ENCODE results near the gene LTB4R2. TPM values are rescaled to one million over a fixed set of nuclear protein-coding genes. Genes with fewer than 3 reads are reported as not detected.

The LTB4R2 gene
- total and polyA plus RNA-seq, 2 experiments from 2014 or later = 0.40 to 12.6 TPM

DNA sequence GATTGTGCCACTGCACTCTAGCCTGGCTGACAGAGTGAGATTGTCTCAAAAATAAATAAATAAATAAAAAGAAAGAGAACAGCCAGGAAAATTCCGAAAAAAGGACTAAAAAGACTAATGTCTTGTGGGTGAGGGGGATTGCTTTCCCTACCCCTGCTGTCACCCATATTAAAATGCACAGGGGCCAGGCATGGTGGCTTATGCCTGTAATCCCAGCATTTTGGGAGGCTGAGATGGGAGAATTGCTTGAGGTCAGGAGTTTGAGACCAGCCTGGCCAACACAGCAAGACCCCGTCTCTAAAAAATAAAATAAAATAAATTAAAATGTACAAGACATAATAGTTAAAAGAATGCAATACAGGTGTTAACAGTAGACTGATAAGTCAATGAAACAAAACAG, 16.4 kb upstream of the LTB4R2 start:
- TF ChIP-seq STAT1 (IDR thresholded peaks at IDR 0.05; ENCODE audit: unreplicated experiment) (no peak), EZH2 (IDR thresholded peaks at IDR 0.05; ENCODE audit: low read depth, unreplicated experiment) (no peak), ZNF331 (CRISPR knock-in tag; IDR thresholded peaks at IDR 0.05; ENCODE audit: low read depth) (no peak), POLR2AphosphoS5 (IDR thresholded peaks at IDR 0.05; ENCODE audit: low read depth) (no peak), EZH2phosphoT487 (IDR thresholded peaks at IDR 0.05; ENCODE audit: unreplicated experiment) (no peak), CREB1 (CRISPR knock-in tag; IDR thresholded peaks at IDR 0.05; ENCODE audit: low read depth) (no peak), NANOG (IDR thresholded peaks at IDR 0.05; ENCODE audit: borderline replicate concordance) (no peak), JUNB (IDR thresholded peaks at IDR 0.05; ENCODE audit: unreplicated experiment) (no peak), ZNF114 (CRISPR knock-in tag; IDR thresholded peaks at IDR 0.05) (no peak)
- TF ChIP-seq, protein P1, sequence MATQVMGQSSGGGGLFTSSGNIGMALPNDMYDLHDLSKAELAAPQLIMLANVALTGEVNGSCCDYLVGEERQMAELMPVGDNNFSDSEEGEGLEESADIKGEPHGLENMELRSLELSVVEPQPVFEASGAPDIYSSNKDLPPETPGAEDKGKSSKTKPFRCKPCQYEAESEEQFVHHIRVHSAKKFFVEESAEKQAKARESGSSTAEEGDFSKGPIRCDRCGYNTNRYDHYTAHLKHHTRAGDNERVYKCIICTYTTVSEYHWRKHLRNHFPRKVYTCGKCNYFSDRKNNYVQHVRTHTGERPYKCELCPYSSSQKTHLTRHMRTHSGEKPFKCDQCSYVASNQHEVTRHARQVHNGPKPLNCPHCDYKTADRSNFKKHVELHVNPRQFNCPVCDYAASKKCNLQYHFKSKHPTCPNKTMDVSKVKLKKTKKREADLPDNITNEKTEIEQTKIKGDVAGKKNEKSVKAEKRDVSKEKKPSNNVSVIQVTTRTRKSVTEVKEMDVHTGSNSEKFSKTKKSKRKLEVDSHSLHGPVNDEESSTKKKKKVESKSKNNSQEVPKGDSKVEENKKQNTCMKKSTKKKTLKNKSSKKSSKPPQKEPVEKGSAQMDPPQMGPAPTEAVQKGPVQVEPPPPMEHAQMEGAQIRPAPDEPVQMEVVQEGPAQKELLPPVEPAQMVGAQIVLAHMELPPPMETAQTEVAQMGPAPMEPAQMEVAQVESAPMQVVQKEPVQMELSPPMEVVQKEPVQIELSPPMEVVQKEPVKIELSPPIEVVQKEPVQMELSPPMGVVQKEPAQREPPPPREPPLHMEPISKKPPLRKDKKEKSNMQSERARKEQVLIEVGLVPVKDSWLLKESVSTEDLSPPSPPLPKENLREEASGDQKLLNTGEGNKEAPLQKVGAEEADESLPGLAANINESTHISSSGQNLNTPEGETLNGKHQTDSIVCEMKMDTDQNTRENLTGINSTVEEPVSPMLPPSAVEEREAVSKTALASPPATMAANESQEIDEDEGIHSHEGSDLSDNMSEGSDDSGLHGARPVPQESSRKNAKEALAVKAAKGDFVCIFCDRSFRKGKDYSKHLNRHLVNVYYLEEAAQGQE (IDR thresholded peaks at IDR 0.05; ENCODE audit: unreplicated experiment) = no peak
- TF ChIP-seq, protein P2, sequence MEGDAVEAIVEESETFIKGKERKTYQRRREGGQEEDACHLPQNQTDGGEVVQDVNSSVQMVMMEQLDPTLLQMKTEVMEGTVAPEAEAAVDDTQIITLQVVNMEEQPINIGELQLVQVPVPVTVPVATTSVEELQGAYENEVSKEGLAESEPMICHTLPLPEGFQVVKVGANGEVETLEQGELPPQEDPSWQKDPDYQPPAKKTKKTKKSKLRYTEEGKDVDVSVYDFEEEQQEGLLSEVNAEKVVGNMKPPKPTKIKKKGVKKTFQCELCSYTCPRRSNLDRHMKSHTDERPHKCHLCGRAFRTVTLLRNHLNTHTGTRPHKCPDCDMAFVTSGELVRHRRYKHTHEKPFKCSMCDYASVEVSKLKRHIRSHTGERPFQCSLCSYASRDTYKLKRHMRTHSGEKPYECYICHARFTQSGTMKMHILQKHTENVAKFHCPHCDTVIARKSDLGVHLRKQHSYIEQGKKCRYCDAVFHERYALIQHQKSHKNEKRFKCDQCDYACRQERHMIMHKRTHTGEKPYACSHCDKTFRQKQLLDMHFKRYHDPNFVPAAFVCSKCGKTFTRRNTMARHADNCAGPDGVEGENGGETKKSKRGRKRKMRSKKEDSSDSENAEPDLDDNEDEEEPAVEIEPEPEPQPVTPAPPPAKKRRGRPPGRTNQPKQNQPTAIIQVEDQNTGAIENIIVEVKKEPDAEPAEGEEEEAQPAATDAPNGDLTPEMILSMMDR (conservative IDR thresholded peaks at IDR 0.05; ENCODE audit: low read depth in 2 of 2) = no peak
- TF ChIP-seq, protein P3, sequence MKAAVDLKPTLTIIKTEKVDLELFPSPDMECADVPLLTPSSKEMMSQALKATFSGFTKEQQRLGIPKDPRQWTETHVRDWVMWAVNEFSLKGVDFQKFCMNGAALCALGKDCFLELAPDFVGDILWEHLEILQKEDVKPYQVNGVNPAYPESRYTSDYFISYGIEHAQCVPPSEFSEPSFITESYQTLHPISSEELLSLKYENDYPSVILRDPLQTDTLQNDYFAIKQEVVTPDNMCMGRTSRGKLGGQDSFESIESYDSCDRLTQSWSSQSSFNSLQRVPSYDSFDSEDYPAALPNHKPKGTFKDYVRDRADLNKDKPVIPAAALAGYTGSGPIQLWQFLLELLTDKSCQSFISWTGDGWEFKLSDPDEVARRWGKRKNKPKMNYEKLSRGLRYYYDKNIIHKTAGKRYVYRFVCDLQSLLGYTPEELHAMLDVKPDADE (IDR thresholded peaks at IDR 0.05) = no peak
- TF ChIP-seq, protein P4, sequence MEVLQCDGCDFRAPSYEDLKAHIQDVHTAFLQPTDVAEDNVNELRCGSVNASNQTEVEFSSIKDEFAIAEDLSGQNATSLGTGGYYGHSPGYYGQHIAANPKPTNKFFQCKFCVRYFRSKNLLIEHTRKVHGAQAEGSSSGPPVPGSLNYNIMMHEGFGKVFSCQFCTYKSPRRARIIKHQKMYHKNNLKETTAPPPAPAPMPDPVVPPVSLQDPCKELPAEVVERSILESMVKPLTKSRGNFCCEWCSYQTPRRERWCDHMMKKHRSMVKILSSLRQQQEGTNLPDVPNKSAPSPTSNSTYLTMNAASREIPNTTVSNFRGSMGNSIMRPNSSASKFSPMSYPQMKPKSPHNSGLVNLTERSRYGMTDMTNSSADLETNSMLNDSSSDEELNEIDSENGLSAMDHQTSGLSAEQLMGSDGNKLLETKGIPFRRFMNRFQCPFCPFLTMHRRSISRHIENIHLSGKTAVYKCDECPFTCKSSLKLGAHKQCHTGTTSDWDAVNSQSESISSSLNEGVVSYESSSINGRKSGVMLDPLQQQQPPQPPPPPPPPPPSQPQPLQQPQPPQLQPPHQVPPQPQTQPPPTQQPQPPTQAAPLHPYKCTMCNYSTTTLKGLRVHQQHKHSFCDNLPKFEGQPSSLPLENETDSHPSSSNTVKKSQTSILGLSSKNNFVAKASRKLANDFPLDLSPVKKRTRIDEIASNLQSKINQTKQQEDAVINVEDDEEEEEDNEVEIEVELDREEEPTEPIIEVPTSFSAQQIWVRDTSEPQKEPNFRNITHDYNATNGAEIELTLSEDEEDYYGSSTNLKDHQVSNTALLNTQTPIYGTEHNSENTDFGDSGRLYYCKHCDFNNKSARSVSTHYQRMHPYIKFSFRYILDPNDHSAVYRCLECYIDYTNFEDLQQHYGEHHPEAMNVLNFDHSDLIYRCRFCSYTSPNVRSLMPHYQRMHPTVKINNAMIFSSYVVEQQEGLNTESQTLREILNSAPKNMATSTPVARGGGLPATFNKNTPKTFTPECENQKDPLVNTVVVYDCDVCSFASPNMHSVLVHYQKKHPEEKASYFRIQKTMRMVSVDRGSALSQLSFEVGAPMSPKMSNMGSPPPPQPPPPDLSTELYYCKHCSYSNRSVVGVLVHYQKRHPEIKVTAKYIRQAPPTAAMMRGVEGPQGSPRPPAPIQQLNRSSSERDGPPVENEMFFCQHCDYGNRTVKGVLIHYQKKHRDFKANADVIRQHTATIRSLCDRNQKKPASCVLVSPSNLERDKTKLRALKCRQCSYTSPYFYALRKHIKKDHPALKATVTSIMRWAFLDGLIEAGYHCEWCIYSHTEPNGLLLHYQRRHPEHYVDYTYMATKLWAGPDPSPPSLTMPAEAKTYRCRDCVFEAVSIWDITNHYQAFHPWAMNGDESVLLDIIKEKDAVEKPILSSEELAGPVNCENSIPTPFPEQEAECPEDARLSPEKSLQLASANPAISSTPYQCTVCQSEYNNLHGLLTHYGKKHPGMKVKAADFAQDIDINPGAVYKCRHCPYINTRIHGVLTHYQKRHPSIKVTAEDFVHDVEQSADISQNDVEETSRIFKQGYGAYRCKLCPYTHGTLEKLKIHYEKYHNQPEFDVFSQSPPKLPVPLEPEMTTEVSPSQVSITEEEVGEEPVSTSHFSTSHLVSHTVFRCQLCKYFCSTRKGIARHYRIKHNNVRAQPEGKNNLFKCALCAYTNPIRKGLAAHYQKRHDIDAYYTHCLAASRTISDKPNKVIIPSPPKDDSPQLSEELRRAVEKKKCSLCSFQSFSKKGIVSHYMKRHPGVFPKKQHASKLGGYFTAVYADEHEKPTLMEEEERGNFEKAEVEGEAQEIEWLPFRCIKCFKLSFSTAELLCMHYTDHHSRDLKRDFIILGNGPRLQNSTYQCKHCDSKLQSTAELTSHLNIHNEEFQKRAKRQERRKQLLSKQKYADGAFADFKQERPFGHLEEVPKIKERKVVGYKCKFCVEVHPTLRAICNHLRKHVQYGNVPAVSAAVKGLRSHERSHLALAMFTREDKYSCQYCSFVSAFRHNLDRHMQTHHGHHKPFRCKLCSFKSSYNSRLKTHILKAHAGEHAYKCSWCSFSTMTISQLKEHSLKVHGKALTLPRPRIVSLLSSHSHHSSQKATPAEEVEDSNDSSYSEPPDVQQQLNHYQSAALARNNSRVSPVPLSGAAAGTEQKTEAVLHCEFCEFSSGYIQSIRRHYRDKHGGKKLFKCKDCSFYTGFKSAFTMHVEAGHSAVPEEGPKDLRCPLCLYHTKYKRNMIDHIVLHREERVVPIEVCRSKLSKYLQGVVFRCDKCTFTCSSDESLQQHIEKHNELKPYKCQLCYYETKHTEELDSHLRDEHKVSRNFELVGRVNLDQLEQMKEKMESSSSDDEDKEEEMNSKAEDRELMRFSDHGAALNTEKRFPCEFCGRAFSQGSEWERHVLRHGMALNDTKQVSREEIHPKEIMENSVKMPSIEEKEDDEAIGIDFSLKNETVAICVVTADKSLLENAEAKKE (CRISPR knock-in tag; IDR thresholded peaks at IDR 0.05) = no peak
- Mint-ChIP-seq H3K4me1 (peaks cover 8% of the 10 kb centered on the region), H3K27me3 (ENCODE audit: insufficient read depth, low read depth, poor library complexity) (peaks cover 3% of the 10 kb centered on the region), H3K27ac (no peak overlapping the region), H3K9me3 (no peaks in the 10 kb centered on the region), H3K4me3 (no peak overlapping the region), H3K36me3 (ENCODE audit: low read depth) (peaks cover 5% of the 10 kb centered on the region; the same call in 2 of the 3 replicates)
- Histone ChIP-seq H3K27ac (ENCODE audit: low read depth) (no peak overlapping the region), H3F3A (replicated peaks; ENCODE audit: low read depth) (peaks cover 7% of the 10 kb centered on the region; the same call in 1 of the 2 replicates), H3K4me1 (ENCODE audit: insufficient read depth) (peaks cover 1% of the 10 kb centered on the region; the same call in 1 of the 2 replicates), H3K27me3 (ENCODE audit: insufficient read depth) (no peaks in the 10 kb centered on the region), H3K4me2 (no peak overlapping the region), H4K20me1 (replicated peaks; ENCODE audit: insufficient read depth) (peaks cover 5% of the 10 kb centered on the region; the same call in 1 of the 2 replicates), H2AFZ (no peak overlapping the region), H3K79me2 (replicated peaks; ENCODE audit: insufficient read depth) (no peaks in the 10 kb centered on the region; the same call in 1 of the 2 replicates), H3K4me3 (no peak overlapping the region), H3K9me2 (ENCODE audit: insufficient read depth) (no peaks in the 10 kb centered on the region), H3K36me3 (ENCODE audit: insufficient read depth) (no peaks in the 10 kb centered on the region; the same call in 1 of the 2 replicates)
- ATAC-seq (no peak), DNase-seq (ENCODE audit: low spot score) (no peak)

All from GM23338 (cell line).